GM21367 (cell line): Measurements from ENCODE around the gene PKD2.
"Not testable (repeated sequence)": the region's sequence is repeated elsewhere in the genome, so short reads cannot be mapped to it uniquely, and the experiment has no call there.

Source experiments
- ATAC-seq: cut with Tn5 transposase; IDR thresholded peaks from one replicate; pipeline ENCODE4 v1.9.1; 2021; ENCODE audit not compliant: unreplicated experiment

Gene PKD2

GRCh38 chr4:88025868-88026661, 18.6 kb downstream of the PKD2 start:
- not testable (repeated sequence) for ATAC-seq

- no peak for ATAC-seq
Measured at GRCh38 chr4:88027611-88028608, 20.5 kb downstream of the PKD2 start.

GRCh38 chr4:88028946-88029345, 21.5 kb downstream of the PKD2 start:
- no peak for ATAC-seq

- no peak for ATAC-seq
Measured at GRCh38 chr4:88029556-88029955, 22.1 kb downstream of the PKD2 start.

- no peak for ATAC-seq
Measured at GRCh38 chr4:88030565-88031310, 23.3 kb downstream of the PKD2 start.

- peak; percentile 65 for ATAC-seq
Measured at GRCh38 chr4:88033309-88033708, 25.9 kb downstream of the PKD2 start.

GRCh38 chr4:88035292-88035691, 27.9 kb downstream of the PKD2 start:
- ATAC-seq, result no peak

GRCh38 chr4:88037447-88037846, 30.0 kb downstream of the PKD2 start:
- ATAC-seq, result no peak

GRCh38 chr4:88037936-88038335, 30.5 kb downstream of the PKD2 start:
- ATAC-seq, result no peak

GRCh38 chr4:88040707-88041106, 33.3 kb downstream of the PKD2 start:
- ATAC-seq, result no peak

- ATAC-seq, result no peak
Measured at GRCh38 chr4:88041626-88042025, 34.2 kb downstream of the PKD2 start.

- no peak for ATAC-seq
Measured at GRCh38 chr4:88043001-88043400, 35.6 kb downstream of the PKD2 start.

GRCh38 chr4:88043586-88044340, 36.3 kb downstream of the PKD2 start:
- no peak for ATAC-seq

GRCh38 chr4:88045021-88045420, 37.6 kb downstream of the PKD2 start:
- no peak for ATAC-seq

GRCh38 chr4:88054229-88054628, 46.8 kb downstream of the PKD2 start:
- no peak for ATAC-seq

GRCh38 chr4:88054901-88055300, 47.5 kb downstream of the PKD2 start:
- ATAC-seq, result peak; percentile 58

GRCh38 chr4:88058295-88058694, 50.9 kb downstream of the PKD2 start:
- no peak for ATAC-seq

- no peak for ATAC-seq
Measured at GRCh38 chr4:88059766-88060165, 52.3 kb downstream of the PKD2 start.

- ATAC-seq, result no peak
Measured at GRCh38 chr4:88060431-88060830, 53.0 kb downstream of the PKD2 start.

GRCh38 chr4:88062311-88062710, 54.9 kb downstream of the PKD2 start:
- ATAC-seq, result no peak
